Heart left ventricle (tissue), 13 donors: ENCODE results near the gene XIRP2.

Experiments used
- POLR2A ChIP-seq, 2 donors: fragments of 450-650 bp; IDR thresholded peaks; one replicate each; pipeline ENCODE4 v1.6.1; 2017; ENCODE audit warnings: antibody characterized with exemption in 2 of 2, mild to moderate bottlenecking in 2 of 2, moderate library complexity in 2 of 2
- TF ChIP-seq, protein P1 (sequence below), 12 donors: fragments of 200-600 bp; sonication (generic) in 4 of 12; IDR thresholded peaks; one replicate each; pipeline versions ENCODE4 v1.5.0 to v1.8.0; 2018 to 2022; ENCODE audit warnings: antibody characterized with exemption in 12 of 12, mild to moderate bottlenecking in 5 of 12
- donor health status: ischemic (EF 13 %, LVEDD 7.1; RV severe dilation, severe dysfunction).
- donor health status: DM: no; HTN: yes; CAD: no.
- donor health status: DM: no; HTN: no; CAD: no.
- donor health status: ischemic (EF 25% LVEDD 6.9; RV normal size, moderate dysfunction).
- donor health status: ischemic (EF 25% LVEDD 5.7; RV mildly dilated, moderate dysfunction).
- donor health status: ischemic (EF 35%, LVEDD 5.7; RV mildly dilated, moderate dysfunction).
- donor health status: nonischemic (EF 11% LVEDD 7.7; RV severe dilation, severe dysfunction).
- donor health status: DM: yes; HTN: yes; CAD: no.
- donor health status: PGD.
- donor health status: ischemic (EF 29% LVEDD 5.4; RV normal size, mild dysfunction).
- donor health status: nonischemic (EF 23%, LVEDD 6.1; RV moderate dilation, normal function).

DNA sequence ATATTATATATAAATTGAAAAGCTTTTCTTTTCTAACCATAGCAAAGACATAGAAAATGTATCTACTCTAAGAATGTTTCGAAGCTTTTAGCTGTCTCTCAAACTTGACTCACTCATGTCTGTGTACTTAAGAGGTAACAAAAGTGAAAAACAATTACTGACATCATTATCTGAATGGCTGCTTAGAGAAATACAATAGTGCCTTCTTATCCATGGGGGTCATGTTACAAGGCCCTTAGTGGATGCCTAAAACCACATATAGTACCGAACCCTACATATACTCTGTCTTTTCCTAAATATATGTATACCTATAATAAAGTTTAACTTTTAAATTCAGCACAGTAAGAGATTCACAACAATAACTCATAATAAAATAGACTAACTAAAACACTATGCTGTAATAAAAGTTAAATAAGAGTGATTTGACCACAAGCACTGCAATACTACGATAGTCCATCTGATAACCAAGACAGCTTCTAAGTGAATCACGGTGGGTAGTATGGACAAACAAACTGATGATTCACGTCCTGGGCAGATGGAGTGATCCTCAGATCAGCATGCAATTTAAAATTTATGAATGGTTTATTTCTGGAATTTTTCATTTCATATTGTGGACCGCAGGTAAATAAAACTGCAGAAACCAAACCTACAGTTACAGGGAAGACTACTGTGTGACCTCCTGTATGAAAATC lies 246.2 kb downstream of the XIRP2 start:
- TF ChIP-seq, protein P1, sequence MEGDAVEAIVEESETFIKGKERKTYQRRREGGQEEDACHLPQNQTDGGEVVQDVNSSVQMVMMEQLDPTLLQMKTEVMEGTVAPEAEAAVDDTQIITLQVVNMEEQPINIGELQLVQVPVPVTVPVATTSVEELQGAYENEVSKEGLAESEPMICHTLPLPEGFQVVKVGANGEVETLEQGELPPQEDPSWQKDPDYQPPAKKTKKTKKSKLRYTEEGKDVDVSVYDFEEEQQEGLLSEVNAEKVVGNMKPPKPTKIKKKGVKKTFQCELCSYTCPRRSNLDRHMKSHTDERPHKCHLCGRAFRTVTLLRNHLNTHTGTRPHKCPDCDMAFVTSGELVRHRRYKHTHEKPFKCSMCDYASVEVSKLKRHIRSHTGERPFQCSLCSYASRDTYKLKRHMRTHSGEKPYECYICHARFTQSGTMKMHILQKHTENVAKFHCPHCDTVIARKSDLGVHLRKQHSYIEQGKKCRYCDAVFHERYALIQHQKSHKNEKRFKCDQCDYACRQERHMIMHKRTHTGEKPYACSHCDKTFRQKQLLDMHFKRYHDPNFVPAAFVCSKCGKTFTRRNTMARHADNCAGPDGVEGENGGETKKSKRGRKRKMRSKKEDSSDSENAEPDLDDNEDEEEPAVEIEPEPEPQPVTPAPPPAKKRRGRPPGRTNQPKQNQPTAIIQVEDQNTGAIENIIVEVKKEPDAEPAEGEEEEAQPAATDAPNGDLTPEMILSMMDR (IDR thresholded peaks at IDR 0.05): no peak
- no peak for TF ChIP-seq POLR2A (IDR thresholded peaks at IDR 0.05)
